SH-SY5Y (cell line): ENCODE results near the gene PRDX1.

Source experiments
- GATA2 ChIP-seq: IDR thresholded peaks from 2 replicates; pipeline ENCODE4 v1.6.1; 2011; ENCODE audit warnings: mild to moderate bottlenecking, low read depth, low read length
- GATA3 ChIP-seq: IDR thresholded peaks from 2 replicates; pipeline ENCODE4 v1.6.1; 2011; ENCODE audit warnings: low read depth, mild to moderate bottlenecking, low read length, moderate library complexity

DNA sequence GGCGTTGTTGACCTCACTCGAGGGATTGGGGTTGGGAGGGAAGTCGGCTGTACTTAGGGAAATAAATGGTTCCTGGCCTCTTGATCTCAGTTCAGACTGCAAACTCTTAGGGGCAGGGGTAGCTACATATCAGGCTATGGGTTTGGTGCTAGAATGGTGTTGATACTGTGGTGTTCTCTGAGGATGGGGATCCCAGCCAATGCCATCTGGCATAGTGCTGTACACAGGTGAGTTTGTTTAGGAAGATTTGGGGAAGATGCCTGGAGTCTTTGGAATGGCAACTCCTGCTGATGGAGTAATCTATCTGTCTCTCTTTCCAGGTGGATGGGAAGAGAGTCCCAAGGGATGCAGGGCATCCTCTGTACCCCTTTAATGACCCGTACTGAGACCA is 47.9 kb upstream of the PRDX1 start:
- no peak for TF ChIP-seq GATA2
- no peak for TF ChIP-seq GATA3
